OCI-LY1 (cell line): ENCODE data around the gene GPRC5B.

Experiments used
- H2AFZ ChIP-seq: fragments of 200-600 bp; sonication (generic), shearing (Covaris generic); 2 replicates; pipeline ENCODE4 v1.6.0; 2014; ENCODE audit warnings: antibody characterized with exemption, mild to moderate bottlenecking, low read length
- H3F3A ChIP-seq: fragments of 200-600 bp; sonication (generic), shearing (Covaris generic); 2 replicates; pipeline ENCODE4 v1.6.0; 2014; ENCODE audit warnings: mild to moderate bottlenecking, antibody characterized with exemption, low read length, moderate library complexity; ENCODE audit not compliant: insufficient read depth
- H3K27ac ChIP-seq: fragments of 200-600 bp; sonication (generic); 2 replicates; pipeline ENCODE4 v1.5.1; 2014; ENCODE audit warnings: low read length, mixed run types, mild to moderate bottlenecking, low read depth; ENCODE audit not compliant: poor library complexity, severe bottlenecking
- H3K27me3 ChIP-seq: fragments of 200-600 bp; sonication (generic); 2 replicates; pipeline ENCODE4 v1.6.0; 2014; ENCODE audit warnings: antibody characterized with exemption, mild to moderate bottlenecking, low read length, moderate library complexity; ENCODE audit not compliant: insufficient read depth
- H3K36me3 ChIP-seq: fragments of 200-600 bp; sonication (generic); 2 replicates; pipeline ENCODE4 v1.6.1; 2014; ENCODE audit warnings: mild to moderate bottlenecking, antibody characterized with exemption, low read length, moderate library complexity, mixed read lengths; ENCODE audit not compliant: insufficient read depth
- H3K4me1 ChIP-seq: fragments of 200-600 bp; sonication (generic); 2 replicates; pipeline ENCODE4 v1.5.1; 2014; ENCODE audit warnings: mild to moderate bottlenecking, low read length, moderate library complexity; ENCODE audit not compliant: insufficient read depth, severe bottlenecking
- H3K4me2 ChIP-seq: fragments of 200-600 bp; sonication (generic), shearing (Covaris generic); 2 replicates; pipeline ENCODE4 v1.6.1; 2014; ENCODE audit warnings: low read length
- H3K4me3 ChIP-seq: fragments of 200-600 bp; sonication (generic); 2 replicates; pipeline ENCODE4 v1.5.1; 2014; ENCODE audit warnings: low read length, low read depth, mild to moderate bottlenecking, mixed read lengths; ENCODE audit not compliant: poor library complexity, severe bottlenecking
- H3K79me2 ChIP-seq: fragments of 200-600 bp; shearing (Covaris generic); 2 replicates; pipeline ENCODE4 v1.6.1; 2016; ENCODE audit warnings: mixed run types, low read length, mixed read lengths; ENCODE audit not compliant: insufficient read depth
- H3K9ac ChIP-seq: fragments of 200-600 bp; sonication (generic), shearing (Covaris generic); 2 replicates; pipeline ENCODE4 v1.6.1; 2014; ENCODE audit warnings: mild to moderate bottlenecking, low read length, mixed read lengths
- H3K9me2 ChIP-seq: fragments of 200-600 bp; sonication (generic), shearing (Covaris generic); 2 replicates; pipeline ENCODE4 v1.6.1; 2014; ENCODE audit warnings: low read depth, mild to moderate bottlenecking, low read length, mixed read lengths
- H3K9me3 ChIP-seq: fragments of 200-600 bp; shearing (Covaris generic); 2 replicates; pipeline ENCODE4 v1.6.1; 2014; ENCODE audit warnings: low read length, mixed read lengths
- H4K20me1 ChIP-seq: fragments of 200-600 bp; sonication (generic), shearing (Covaris generic); 2 replicates; pipeline ENCODE4 v1.6.0; 2016; ENCODE audit warnings: mild to moderate bottlenecking, low read length; ENCODE audit not compliant: insufficient read depth
- CTCF ChIP-seq: fragments of 200-600 bp; sonication (generic), shearing (Covaris generic); IDR thresholded peaks from 2 replicates; pipeline ENCODE4 v1.5.1; 2017; ENCODE audit warnings: mild to moderate bottlenecking, antibody characterized with exemption, low read length, moderate library complexity, mixed read lengths
- EZH2 ChIP-seq: fragments of 200-600 bp; sonication (generic), shearing (Covaris generic); IDR thresholded peaks from 2 replicates; pipeline ENCODE4 v1.8.0; 2017; ENCODE audit warnings: borderline replicate concordance, mixed run types, mild to moderate bottlenecking, antibody characterized with exemption, low read length, moderate library complexity, mixed read lengths

GPRC5B gene

GRCh38 chr16:19883966-19884485 is 622 bp downstream of the GPRC5B start:
- no peaks in the 10 kb centered on the region for H3K9me2 ChIP-seq
- H3K4me2 ChIP-seq, result peak overlapping the region; percentile 65
- no peak overlapping the region for H3K27ac ChIP-seq
- no peak overlapping the region for H2AFZ ChIP-seq
- H3F3A ChIP-seq, result no peaks in the 10 kb centered on the region
- TF ChIP-seq CTCF (no peak), EZH2 (no peak)
- H3K79me2 ChIP-seq, result no peaks in the 10 kb centered on the region
- no peaks in the 10 kb centered on the region for H3K27me3 ChIP-seq
- no peaks in the 10 kb centered on the region for H3K9me3 ChIP-seq
- no peaks in the 10 kb centered on the region; the same call in 1 of the 2 replicates for H3K36me3 ChIP-seq
- H4K20me1 ChIP-seq, result no peaks in the 10 kb centered on the region
- H3K4me1 ChIP-seq, result peaks cover 4% of the 10 kb centered on the region
- peak overlapping the region; percentile 54 for H3K4me3 ChIP-seq
- no peak overlapping the region for H3K9ac ChIP-seq

- Histone ChIP-seq H3K27me3 (no peaks in the 10 kb centered on the region), H3K4me1 (peaks cover 4% of the 10 kb centered on the region), H3K36me3 (no peaks in the 10 kb centered on the region; the same call in 1 of the 2 replicates), H3K9ac (no peak overlapping the region), H3K27ac (no peak overlapping the region), H3F3A (no peaks in the 10 kb centered on the region), H3K79me2 (no peaks in the 10 kb centered on the region), H3K9me2 (no peaks in the 10 kb centered on the region), H2AFZ (no peak overlapping the region), H3K9me3 (no peaks in the 10 kb centered on the region), H4K20me1 (no peaks in the 10 kb centered on the region), H3K4me2 (no peak overlapping the region), H3K4me3 (no peak overlapping the region)
- TF ChIP-seq CTCF (no peak), EZH2 (no peak)
Observed at GRCh38 chr16:19883296-19883965, 1.2 kb downstream of the GPRC5B start.

GRCh38 chr16:19882646-19883045 is 2.0 kb downstream of the GPRC5B start:
- Histone ChIP-seq H3F3A (no peaks in the 10 kb centered on the region), H3K4me1 (peaks cover 4% of the 10 kb centered on the region), H3K36me3 (no peaks in the 10 kb centered on the region; the same call in 1 of the 2 replicates), H3K9me3 (no peaks in the 10 kb centered on the region), H3K27ac (no peak overlapping the region), H4K20me1 (no peaks in the 10 kb centered on the region), H3K4me3 (no peak overlapping the region), H3K27me3 (no peaks in the 10 kb centered on the region), H2AFZ (no peak overlapping the region), H3K9me2 (no peaks in the 10 kb centered on the region), H3K4me2 (no peak overlapping the region), H3K79me2 (no peaks in the 10 kb centered on the region), H3K9ac (no peak overlapping the region)
- TF ChIP-seq EZH2 (no peak), CTCF (no peak)
